ENCODE results near the gene TNFRSF8. TPM values are rescaled to one million over a fixed set of nuclear protein-coding genes. Genes with fewer than 3 reads are reported as not detected.
"Not testable (repeated sequence)": the region's sequence is repeated elsewhere in the genome, so short reads cannot be mapped to it uniquely, and the experiment has no call there.

TNFRSF8 gene
- total RNA-seq, 4 donors from 2014 or later, result 0.18 to 1.2 (median 0.76) TPM; not detected in 1

- no peak for DNase-seq
- no peaks in the 10 kb centered on the region for H3K27me3 ChIP-seq
- WGBS, 2 donors, result 90 to 97% methylated on average over 2 to 5 of the region's 10 CpGs
- H3K9me3 ChIP-seq, result no peaks in the 10 kb centered on the region
- H3K4me1 ChIP-seq, result no peaks in the 10 kb centered on the region
- intact Hi-C loops (cut with DNase I), result no loop called here
- H3K36me3 ChIP-seq, result peaks cover 0 to 48% (median 5%) of the 10 kb centered on the region in 3 donors
- no peak overlapping the region for H3K27ac ChIP-seq
- H3K4me3 ChIP-seq, result no peak overlapping the region
- no peak for TF ChIP-seq POLR2A (IDR thresholded peaks at IDR 0.05)
- TF ChIP-seq CTCF (IDR thresholded peaks at IDR 0.05), result no peak
Observed at GRCh38 chr1:12032161-12032621, 30.9 kb upstream of the TNFRSF8 start.

GRCh38 chr1:12033441-12033840 lies 29.7 kb upstream of the TNFRSF8 start:
- 78 to 90% methylated on average over 2 to 5 of the region's 5 CpGs for WGBS, 2 donors

DNA sequence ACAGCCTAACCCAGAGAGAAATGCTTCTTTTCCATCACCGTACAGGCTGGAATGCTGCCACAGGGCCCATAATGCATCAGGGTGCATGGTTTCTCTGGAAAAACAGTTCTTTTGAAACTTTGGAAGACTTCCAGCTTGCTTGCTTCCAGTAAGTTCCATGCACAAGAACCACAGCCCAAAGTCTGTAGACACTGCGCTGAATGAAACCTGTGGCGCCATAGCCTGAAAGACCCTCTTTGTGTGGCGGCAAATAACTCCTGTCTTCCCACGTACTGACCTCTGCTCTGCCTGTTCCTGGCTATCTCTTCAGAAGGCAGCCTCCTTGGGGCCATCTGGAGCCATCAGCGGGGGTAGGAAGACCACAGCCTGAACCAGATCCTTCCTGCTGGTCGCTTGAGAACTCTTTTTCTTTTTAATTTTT lies 28.7 kb upstream of the TNFRSF8 start:
- Histone ChIP-seq H3K27me3 (peaks cover 0 to 17% (median 0%) of the 10 kb centered on the region in 4 donors), H3K4me3 (no peak overlapping the region), H3K4me1 (no peaks in the 10 kb centered on the region), H3K9me3 (no peaks in the 10 kb centered on the region), H3K36me3 (peaks cover 0 to 26% (median 0%) of the 10 kb centered on the region in 3 donors), H3K27ac (no peak overlapping the region)
- DNase-seq, result no peak
- intact Hi-C loops (cut with DNase I), result no loop called here
- TF ChIP-seq CTCF (IDR thresholded peaks at IDR 0.05), result no peak
- no peak for TF ChIP-seq POLR2A (IDR thresholded peaks at IDR 0.05)
- 66 to 81% methylated on average over 7 of the region's 7 CpGs for WGBS, 2 donors

More at GRCh38 chr1:12033441-12033840, 29.7 kb upstream of the TNFRSF8 start:
- Histone ChIP-seq H3K36me3 (peaks cover 0 to 35% (median 5%) of the 10 kb centered on the region in 3 donors), H3K27me3 (peaks cover 0 to 10% (median 0%) of the 10 kb centered on the region in 4 donors)
- H3K4me3 ChIP-seq; DNase-seq; H3K9me3 ChIP-seq; H3K4me1 ChIP-seq; H3K27ac ChIP-seq; intact Hi-C loops (cut with DNase I): not testable (repeated sequence)

GRCh38 chr1:12035312-12035711 lies 27.8 kb upstream of the TNFRSF8 start:
- peaks cover 0 to 17% (median 0%) of the 10 kb centered on the region in 3 donors for H3K36me3 ChIP-seq
- no peaks in the 10 kb centered on the region for H3K9me3 ChIP-seq
- no peak overlapping the region for H3K4me3 ChIP-seq
- TF ChIP-seq CTCF (IDR thresholded peaks at IDR 0.05), result no peak
- no peak for TF ChIP-seq POLR2A (IDR thresholded peaks at IDR 0.05)
- DNase-seq, result no peak
- H3K27me3 ChIP-seq, result peaks cover 0 to 23% (median 0%) of the 10 kb centered on the region in 4 donors
- 55 to 72% methylated on average over 4 of the region's 4 CpGs for WGBS, 2 donors
- peaks cover 0 to 1% (median 0%) of the 10 kb centered on the region in 3 donors for H3K4me1 ChIP-seq
- intact Hi-C loops (cut with DNase I), result no loop called here
- no peak overlapping the region for H3K27ac ChIP-seq

GRCh38 chr1:12037486-12038355 lies 25.4 kb upstream of the TNFRSF8 start:
- Histone ChIP-seq H3K4me1 (peaks cover 0 to 11% (median 0%) of the 10 kb centered on the region in 3 donors), H3K4me3 (no peak overlapping the region), H3K36me3 (no peaks in the 10 kb centered on the region), H3K27me3 (peaks cover 0 to 23% (median 0%) of the 10 kb centered on the region in 4 donors), H3K9me3 (no peaks in the 10 kb centered on the region), H3K27ac (no peak overlapping the region)
- 68 to 81% methylated on average over 10 to 11 of the region's 18 CpGs for WGBS, 2 donors
- DNase-seq, result no peak
- intact Hi-C loops (cut with DNase I), result no loop called here
- no peak for TF ChIP-seq POLR2A (IDR thresholded peaks at IDR 0.05)
- no peak for TF ChIP-seq CTCF (IDR thresholded peaks at IDR 0.05)

Data from esophagus squamous epithelium (tissue), 5 donors.